Activated effector memory CD4-positive, alpha-beta T cell treated with Interleukin-2 at 50 U/mL for 16 hours (primary cell): ENCODE data around the gene MYORG.
A peak's percentile ranks its signal among the peaks of the same experiment; 100 is the strongest.

Experiments
- DNase-seq: peaks from one replicate; pipeline ENCODE4 v3.0.0-alpha.2; 2020

MYORG gene

DNA sequence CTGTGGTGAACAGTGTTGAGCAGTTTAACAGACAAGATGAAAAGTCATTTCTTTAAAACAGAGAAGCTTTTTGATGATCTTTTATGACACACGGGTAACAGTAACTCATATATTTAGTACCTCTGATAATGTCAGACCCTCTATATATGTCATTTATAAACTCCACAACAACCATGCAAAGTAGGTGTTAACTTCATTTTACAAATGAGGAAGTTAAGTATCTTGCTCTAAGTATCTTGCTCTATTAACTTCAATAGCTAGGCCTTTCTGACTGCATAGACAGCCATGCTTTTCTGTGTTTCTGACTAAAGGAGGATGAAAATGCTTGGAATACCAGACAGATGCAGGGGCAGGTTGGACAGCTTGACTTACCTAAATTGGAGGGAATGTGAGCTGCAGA is 45.5 kb downstream of the MYORG start:
- DNase-seq, result no peak

DNA sequence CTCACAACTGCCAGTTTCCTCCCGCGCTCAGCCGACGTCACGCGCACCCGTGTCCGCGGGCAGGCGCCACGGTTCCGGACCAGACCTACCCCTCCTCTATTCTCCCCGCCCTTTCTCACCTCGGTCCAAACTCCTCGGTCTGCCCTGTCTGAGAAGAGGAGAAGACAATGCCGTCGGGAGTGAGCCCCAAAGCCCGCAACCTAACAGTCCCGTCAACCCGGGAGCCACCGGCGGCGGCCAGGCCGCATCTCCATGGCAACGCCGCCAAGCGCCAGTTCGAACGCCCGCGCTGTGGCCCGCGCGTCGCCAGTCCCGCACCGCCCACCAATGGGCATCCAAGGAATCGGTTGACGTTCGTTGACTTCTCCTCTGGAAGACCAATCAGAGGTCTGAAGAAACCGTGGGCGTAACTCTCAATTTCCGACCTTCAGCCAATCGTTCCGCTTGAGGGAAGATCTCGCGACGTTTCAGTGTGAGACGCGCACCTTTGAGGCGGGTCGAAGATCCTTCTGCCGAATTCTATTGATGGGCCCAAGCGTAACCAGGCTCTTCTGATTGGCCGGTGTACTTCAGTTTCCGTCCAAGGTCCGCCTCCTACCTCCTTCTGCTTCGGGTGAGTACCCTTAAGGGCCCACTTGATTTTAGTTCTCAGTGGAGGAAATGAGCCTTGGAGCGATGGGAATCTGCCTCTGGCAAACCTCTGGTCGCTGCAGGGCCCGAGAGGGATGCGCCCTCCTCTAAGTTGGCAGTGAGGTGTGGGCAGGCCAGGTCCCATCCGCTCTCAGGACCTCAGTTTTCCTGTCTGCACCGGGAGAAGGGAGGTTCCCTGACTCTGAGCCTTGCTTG is 47.5 kb downstream of the MYORG start, which contains the start of the genes KIF24 and NUDT2:
KIF24 (minus strand) TSS at position 282 of the 846 bp plus-strand sequence. CDS start 17,922 bp downstream, outside the sequence.
NUDT2 (plus strand) TSS at position 583 of the 846 bp plus-strand sequence. CDS start 9,471 bp downstream, outside the sequence.
- DNase-seq, result peak; percentile 92

DNA sequence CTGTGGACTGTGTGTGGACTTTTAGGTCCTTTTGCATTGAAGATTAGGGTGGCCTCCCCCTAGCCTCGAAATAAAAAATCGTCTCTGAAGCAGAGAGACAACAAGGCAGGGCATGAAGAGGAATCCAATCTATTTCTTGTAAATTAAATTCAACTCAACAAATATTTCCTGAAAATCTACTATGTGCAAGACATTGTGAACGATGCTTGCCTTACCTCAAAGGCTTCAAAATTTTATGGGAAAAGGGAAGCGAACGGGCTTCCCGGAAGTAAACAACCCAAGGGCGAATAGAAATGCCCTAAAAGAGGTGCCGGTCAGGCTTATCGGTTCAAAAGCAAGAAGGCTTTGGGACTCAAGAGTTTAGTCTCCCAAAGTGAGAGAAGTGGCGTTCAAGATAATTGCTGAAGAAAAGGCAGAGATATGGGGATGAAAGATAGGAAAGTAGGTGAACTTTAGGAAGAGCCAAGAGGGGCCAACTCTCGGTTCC is 48.2 kb downstream of the MYORG start:
- DNase-seq, result no peak

DNA sequence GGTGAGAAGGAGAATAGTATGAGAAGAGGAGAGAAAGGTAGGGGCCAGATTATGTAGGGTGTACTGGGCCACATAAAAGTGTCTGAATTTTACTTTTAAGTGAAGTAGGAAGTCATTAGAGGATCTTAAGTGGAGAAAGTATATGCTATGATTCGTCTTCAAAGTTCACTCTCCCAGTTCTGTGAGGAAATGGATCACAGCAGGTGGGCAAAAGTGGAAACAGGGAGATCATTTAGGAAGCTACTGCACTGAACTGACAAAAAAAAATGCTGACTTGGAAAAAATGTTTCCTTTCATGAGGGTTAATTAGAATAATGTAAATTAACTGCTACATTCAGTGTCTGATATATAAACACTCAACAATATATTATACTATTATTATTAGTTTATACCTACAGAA is 50.0 kb downstream of the MYORG start:
- no peak for DNase-seq

DNA sequence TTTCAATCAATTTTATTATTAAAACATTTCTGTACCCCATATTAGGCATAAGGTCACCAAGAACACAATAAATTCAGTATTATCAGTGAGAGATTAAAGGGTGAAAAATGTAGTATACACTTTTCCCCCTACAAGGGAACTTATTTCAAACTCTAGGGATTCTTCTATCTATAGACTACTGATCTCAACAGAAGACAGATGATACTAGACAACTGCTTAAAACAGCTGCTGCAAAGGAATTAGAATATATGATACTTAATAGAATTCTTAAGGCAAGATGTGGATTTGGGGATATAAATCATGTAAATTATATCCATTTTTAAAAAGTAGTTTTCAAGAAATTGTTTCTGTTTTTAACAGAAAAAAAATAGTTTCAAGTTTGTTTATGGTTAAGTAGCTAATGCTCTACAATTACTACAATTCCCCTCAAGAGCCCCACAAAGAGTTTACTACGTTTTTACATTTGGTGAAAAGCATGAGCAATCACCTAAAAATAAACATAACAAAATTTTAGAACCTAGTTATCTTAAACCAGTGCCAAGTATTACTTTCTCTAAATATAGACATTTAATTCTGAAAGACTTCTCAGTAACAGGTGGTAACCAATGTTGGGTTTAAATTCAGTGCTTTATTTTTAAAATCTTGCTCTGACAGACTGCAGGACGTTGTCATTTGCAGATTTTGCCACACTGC is 53.7 kb downstream of the MYORG start:
- DNase-seq, result no peak

DNA sequence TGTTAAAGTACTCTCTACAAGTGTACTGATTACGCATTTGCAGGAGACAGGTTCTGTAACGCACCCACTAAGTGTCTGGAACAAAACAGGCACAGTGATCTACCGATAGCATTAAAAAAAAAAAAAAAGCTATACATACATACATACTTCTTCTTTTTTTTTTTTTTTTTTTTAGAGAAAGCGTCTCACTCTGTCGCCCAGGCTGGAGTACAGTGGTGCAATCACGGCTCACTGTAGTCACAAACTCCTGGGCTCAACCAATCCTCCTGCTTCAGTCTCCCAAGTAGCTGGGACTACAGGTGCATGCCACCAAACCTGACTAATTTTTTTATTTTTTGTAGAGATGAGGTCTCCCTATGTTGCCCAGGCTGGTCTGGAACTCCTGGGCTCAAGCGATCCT is 55.2 kb downstream of the MYORG start:
- no peak for DNase-seq

DNA sequence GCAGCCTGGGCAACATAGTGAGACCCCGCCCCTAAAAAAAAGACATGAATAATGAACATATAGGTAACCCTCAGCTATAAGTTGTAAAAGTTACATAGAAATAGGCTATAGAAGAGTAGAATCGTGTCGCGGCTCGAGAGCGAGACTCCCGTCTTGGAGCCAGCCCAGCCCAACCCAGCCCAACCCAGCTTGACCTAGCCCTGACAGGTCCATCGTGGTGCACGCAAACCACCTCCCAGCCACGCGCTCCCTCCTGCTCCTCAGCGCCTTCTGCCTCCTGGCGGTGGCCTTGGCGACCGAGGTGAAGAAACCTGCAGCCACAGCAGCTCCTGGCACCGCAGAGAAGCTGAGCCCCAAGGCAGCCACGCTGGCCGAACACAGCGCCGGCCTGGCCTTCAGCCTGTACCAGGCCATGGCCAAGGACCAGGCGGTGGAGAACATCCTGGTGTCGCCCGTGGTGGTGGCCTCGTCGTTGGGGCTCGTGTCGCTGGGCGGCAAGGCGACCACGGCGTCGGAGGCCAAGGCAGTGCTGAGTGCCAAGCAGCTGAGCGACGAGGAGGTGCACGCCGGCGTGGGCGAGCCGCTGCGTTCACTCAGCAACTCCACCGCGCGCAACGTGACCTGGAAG is 58.4 kb downstream of the MYORG start:
- no peak for DNase-seq

DNA sequence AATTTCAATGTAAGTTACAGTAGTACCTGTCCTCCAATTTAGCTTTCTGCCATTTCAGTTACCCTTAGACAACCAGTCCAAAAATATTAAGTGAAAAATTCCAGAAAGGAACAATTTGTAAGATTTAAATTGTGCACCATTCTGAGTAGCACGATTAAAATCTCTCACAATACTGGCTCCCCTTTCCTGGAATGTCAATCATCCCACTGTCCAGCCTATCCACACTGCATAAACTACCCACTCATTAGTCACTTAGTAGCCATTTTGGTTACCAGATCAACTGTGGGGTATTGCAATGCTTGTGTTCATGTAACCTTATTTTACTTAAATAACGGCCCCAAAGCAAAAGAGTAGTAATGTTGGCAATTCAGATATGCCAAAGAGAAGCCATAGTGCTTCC is 59.3 kb downstream of the MYORG start:
- no peak for DNase-seq
